Peyer's patch (tissue), 4 donors: Measurements from ENCODE around the gene WDFY4.

Experiments
- CTCF ChIP-seq, 6 experiments: fragments of 450-650 bp in 4 of 6; fragments of 200-600 bp in 2 of 6; sonication (generic) in 1 of 6; IDR thresholded peaks; one replicate each; pipeline ENCODE4 v1.5.1; 2017 to 2019; ENCODE audit warnings: antibody characterized with exemption in 6 of 6, mild to moderate bottlenecking in 3 of 6, moderate library complexity in 1 of 6
- POLR2A ChIP-seq, 2 donors: fragments of 450-650 bp; IDR thresholded peaks; one replicate each; pipeline ENCODE4 v1.5.1; 2017; ENCODE audit warnings: antibody characterized with exemption in 2 of 2, mild to moderate bottlenecking in 2 of 2, moderate library complexity in 2 of 2

GRCh38 chr10:48661441-48661840, 23.2 kb upstream of the WDFY4 start:
- TF ChIP-seq CTCF (IDR thresholded peaks at IDR 0.05) = no peak
- no peak for TF ChIP-seq POLR2A (IDR thresholded peaks at IDR 0.05)
